GM18951 (cell line): Measurements from ENCODE around the gene NDUFA6.
A peak's percentile ranks its signal among the peaks of the same experiment; 100 is the strongest.
"Not testable (repeated sequence)": the region's sequence is repeated elsewhere in the genome, so short reads cannot be mapped to it uniquely, and the experiment has no call there.

Experiments used
- POLR2A ChIP-seq: IDR thresholded peaks from 4 replicates; pipeline ENCODE4 v1.6.1; 2011; ENCODE audit warnings: mild to moderate bottlenecking; ENCODE audit not compliant: insufficient read length, insufficient read depth; ENCODE audit errors: extremely low read depth
- in situ Hi-C: fragments of 300-500 bp; cut with MboI; formaldehyde crosslinking; loops from one replicate; pipeline ENCODE4 v1.12.0; 2022; ENCODE audit warnings: low sequenced_read_pairs, mixed read lengths, inconsistent platforms; ENCODE audit not compliant: unreplicated experiment

NDUFA6 gene

GRCh38 chr22:42127606-42128005 lies 37.0 kb upstream of the NDUFA6 start:
- no peak for TF ChIP-seq POLR2A
- in situ Hi-C loops = no loop called here

GRCh38 chr22:42123529-42123928 lies 33.0 kb upstream of the NDUFA6 start:
- in situ Hi-C loops = not testable (repeated sequence)

- in situ Hi-C loops = not testable (repeated sequence)
- TF ChIP-seq POLR2A = peak; percentile 17
Measured at GRCh38 chr22:42120231-42121021, 29.9 kb upstream of the NDUFA6 start.

- in situ Hi-C loops = no loop called here
- TF ChIP-seq POLR2A = no peak
Measured at GRCh38 chr22:42116848-42117424, 26.4 kb upstream of the NDUFA6 start.

GRCh38 chr22:42115420-42115830 lies 24.9 kb upstream of the NDUFA6 start:
- in situ Hi-C loops = not testable (repeated sequence)

- in situ Hi-C loops = no loop called here
- no peak for TF ChIP-seq POLR2A
Measured at GRCh38 chr22:42114721-42115120, 24.1 kb upstream of the NDUFA6 start.

- in situ Hi-C loops = not testable (repeated sequence)
Measured at GRCh38 chr22:42112793-42113192, 22.2 kb upstream of the NDUFA6 start.

- in situ Hi-C loops = no loop called here
- TF ChIP-seq POLR2A = no peak
Measured at GRCh38 chr22:42111798-42112197, 21.2 kb upstream of the NDUFA6 start.

- no peak for TF ChIP-seq POLR2A
- in situ Hi-C loops = no loop called here
Measured at GRCh38 chr22:42108848-42109247, 18.3 kb upstream of the NDUFA6 start.

GRCh38 chr22:42104332-42104860 lies 13.8 kb upstream of the NDUFA6 start:
- in situ Hi-C loops = not testable (repeated sequence)

- TF ChIP-seq POLR2A = no peak
- in situ Hi-C loops = no loop called here
Measured at GRCh38 chr22:42101199-42101598, 10.6 kb upstream of the NDUFA6 start.

GRCh38 chr22:42091455-42091782 lies 847 bp upstream of the NDUFA6 start:
- no peak for TF ChIP-seq POLR2A
- in situ Hi-C loops = loop anchor here (25.0 kb wide), 1 partner anchor 129 kb away; the partner anchor contains the start of genes SEPTIN3 and SMIM45

- TF ChIP-seq POLR2A = no peak
- in situ Hi-C loops = loop anchor here (25.0 kb wide), 1 partner anchor 124 kb away; the partner anchor contains the start of genes SEPTIN3 and SMIM45
Measured at GRCh38 chr22:42086051-42086450, 4.5 kb downstream of the NDUFA6 start.

- TF ChIP-seq POLR2A = no peak
- in situ Hi-C loops = loop anchor here (25.0 kb wide), 1 partner anchor 123 kb away; the partner anchor contains the start of genes SEPTIN3 and SMIM45
Measured at GRCh38 chr22:42084874-42085273, 5.7 kb downstream of the NDUFA6 start.
